ENCODE results near the gene SUGP1. TPM values are rescaled to one million over a fixed set of nuclear protein-coding genes. Genes with fewer than 3 reads are reported as not detected.

The SUGP1 gene
- polyA plus RNA-seq, 1 experiment = 25.2 TPM

DNA sequence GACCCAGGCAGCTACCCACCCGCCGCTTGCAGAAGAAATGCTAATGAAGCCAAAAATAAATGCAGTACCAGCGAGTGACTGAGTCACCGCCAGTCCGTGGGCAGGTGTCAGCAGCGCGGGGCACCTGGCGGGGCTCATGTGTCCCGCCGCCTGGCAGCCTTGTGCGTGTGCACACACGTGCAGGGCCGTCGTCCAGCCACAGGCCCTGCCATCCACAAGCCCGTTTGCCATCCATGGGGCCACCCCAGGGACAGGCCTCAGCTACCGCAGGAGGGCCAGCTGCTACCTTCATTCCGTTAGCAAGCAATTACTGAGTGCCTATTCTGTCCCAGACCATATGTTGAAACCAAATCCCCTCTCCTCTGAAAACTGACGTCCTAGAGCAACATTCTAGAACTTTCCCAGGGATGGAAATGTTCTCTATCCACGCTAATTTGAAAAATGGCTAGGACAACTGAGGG, 88.0 kb downstream of the SUGP1 start:
- Histone ChIP-seq H3K27me3 (ENCODE audit: control insufficient read depth, insufficient read depth, low read length) (peaks cover 5% of the 10 kb centered on the region), H3K27ac (ENCODE audit: low read depth, low read length) (no peak overlapping the region), H3K4me3 (ENCODE audit: low read depth, low read length) (no peak overlapping the region), H3K9me3 (ENCODE audit: control insufficient read depth, insufficient read depth, low read length) (peaks cover 14% of the 10 kb centered on the region)
- TF ChIP-seq, protein P1, sequence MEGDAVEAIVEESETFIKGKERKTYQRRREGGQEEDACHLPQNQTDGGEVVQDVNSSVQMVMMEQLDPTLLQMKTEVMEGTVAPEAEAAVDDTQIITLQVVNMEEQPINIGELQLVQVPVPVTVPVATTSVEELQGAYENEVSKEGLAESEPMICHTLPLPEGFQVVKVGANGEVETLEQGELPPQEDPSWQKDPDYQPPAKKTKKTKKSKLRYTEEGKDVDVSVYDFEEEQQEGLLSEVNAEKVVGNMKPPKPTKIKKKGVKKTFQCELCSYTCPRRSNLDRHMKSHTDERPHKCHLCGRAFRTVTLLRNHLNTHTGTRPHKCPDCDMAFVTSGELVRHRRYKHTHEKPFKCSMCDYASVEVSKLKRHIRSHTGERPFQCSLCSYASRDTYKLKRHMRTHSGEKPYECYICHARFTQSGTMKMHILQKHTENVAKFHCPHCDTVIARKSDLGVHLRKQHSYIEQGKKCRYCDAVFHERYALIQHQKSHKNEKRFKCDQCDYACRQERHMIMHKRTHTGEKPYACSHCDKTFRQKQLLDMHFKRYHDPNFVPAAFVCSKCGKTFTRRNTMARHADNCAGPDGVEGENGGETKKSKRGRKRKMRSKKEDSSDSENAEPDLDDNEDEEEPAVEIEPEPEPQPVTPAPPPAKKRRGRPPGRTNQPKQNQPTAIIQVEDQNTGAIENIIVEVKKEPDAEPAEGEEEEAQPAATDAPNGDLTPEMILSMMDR (IDR thresholded peaks at IDR 0.05; ENCODE audit: low read depth, low read length) = no peak
- ChIA-PET CTCF (no interaction called here), POLR2A (no interaction called here)
- no peak for DNase-seq (ENCODE audit: low read depth, low spot score)

GRCh38 chr19:19230999-19231398, 89.3 kb downstream of the SUGP1 start:
- no peak overlapping the region for H3K4me3 ChIP-seq (ENCODE audit: low read depth, low read length)
- TF ChIP-seq, protein P1 (IDR thresholded peaks at IDR 0.05; ENCODE audit: low read depth, low read length) = no peak
- H3K27ac ChIP-seq (ENCODE audit: low read depth, low read length) = no peak overlapping the region
- CTCF ChIA-PET = no interaction called here
- POLR2A ChIA-PET = no interaction called here
- H3K27me3 ChIP-seq (ENCODE audit: control insufficient read depth, insufficient read depth, low read length) = peaks cover 7% of the 10 kb centered on the region
- H3K9me3 ChIP-seq (ENCODE audit: control insufficient read depth, insufficient read depth, low read length) = peaks cover 14% of the 10 kb centered on the region
- no peak for DNase-seq (ENCODE audit: low read depth, low spot score)

DNA sequence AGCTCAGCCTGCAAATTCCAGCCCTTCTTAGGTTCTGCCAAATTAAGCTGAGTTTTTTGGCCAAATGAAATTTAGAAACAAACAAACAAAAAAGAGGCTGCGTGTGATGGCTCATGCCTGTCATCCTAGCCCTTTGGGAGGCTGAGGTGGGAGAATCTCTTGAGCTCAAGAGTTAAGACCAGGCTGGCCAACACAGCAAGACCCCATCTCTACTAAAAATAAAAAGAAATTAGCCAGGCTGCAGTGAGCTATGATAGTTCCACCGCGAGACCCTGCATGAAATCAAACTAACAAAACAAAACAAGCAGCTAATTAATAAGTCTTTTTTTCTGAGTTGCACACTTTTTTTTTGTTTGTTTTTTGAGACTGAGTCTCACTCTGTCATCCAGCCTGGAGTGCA, 90.6 kb downstream of the SUGP1 start:
- Histone ChIP-seq H3K27ac (ENCODE audit: low read depth, low read length) (no peak overlapping the region), H3K27me3 (ENCODE audit: control insufficient read depth, insufficient read depth, low read length) (peaks cover 7% of the 10 kb centered on the region), H3K9me3 (ENCODE audit: control insufficient read depth, insufficient read depth, low read length) (peaks cover 10% of the 10 kb centered on the region), H3K4me3 (ENCODE audit: low read depth, low read length) (no peak overlapping the region)
- ChIA-PET POLR2A (no interaction called here), CTCF (no interaction called here)
- TF ChIP-seq, protein P1 (IDR thresholded peaks at IDR 0.05; ENCODE audit: low read depth, low read length) = no peak
- DNase-seq (ENCODE audit: low read depth, low spot score) = no peak

- no peaks in the 10 kb centered on the region for H3K9me3 ChIP-seq (ENCODE audit: control insufficient read depth, insufficient read depth, low read length)
- no peak overlapping the region for H3K4me3 ChIP-seq (ENCODE audit: low read depth, low read length)
- H3K27me3 ChIP-seq (ENCODE audit: control insufficient read depth, insufficient read depth, low read length) = peaks cover 13% of the 10 kb centered on the region
- TF ChIP-seq, protein P1 (IDR thresholded peaks at IDR 0.05; ENCODE audit: low read depth, low read length) = no peak
- CTCF ChIA-PET = interaction anchor here (0.5 kb wide), 1 partner anchor 413 kb away, joined by 3 read pairs; no protein-coding TSS in a partner anchor
- POLR2A ChIA-PET = interaction anchor here (0.5 kb wide), 1 partner anchor 65 kb away, joined by 3 read pairs; no protein-coding TSS in a partner anchor
- no peak overlapping the region for H3K27ac ChIP-seq (ENCODE audit: low read depth, low read length)
- DNase-seq (ENCODE audit: low read depth, low spot score) = no peak
These were observed 93.1 kb downstream of the SUGP1 start for GRCh38 chr19:19227217-19227616.

- Histone ChIP-seq H3K27me3 (ENCODE audit: control insufficient read depth, insufficient read depth, low read length) (peaks cover 13% of the 10 kb centered on the region), H3K4me3 (ENCODE audit: low read depth, low read length) (no peak overlapping the region), H3K27ac (ENCODE audit: low read depth, low read length) (no peak overlapping the region), H3K9me3 (ENCODE audit: control insufficient read depth, insufficient read depth, low read length) (no peaks in the 10 kb centered on the region)
- ChIA-PET CTCF (no interaction called here), POLR2A (no interaction called here)
- TF ChIP-seq, protein P1 (IDR thresholded peaks at IDR 0.05; ENCODE audit: low read depth, low read length) = no peak
- no peak for DNase-seq (ENCODE audit: low read depth, low spot score)
These were observed 93.6 kb downstream of the SUGP1 start for GRCh38 chr19:19226663-19227062.

All from AG04450 (cell line).